OCI-LY1 (cell line): ENCODE measurements around the gene GPR17.

Experiments
- H2AFZ ChIP-seq: fragments of 200-600 bp; sonication (generic), shearing (Covaris generic); 2 replicates; pipeline ENCODE4 v1.6.0; 2014; ENCODE audit warnings: antibody characterized with exemption, mild to moderate bottlenecking, low read length
- H3F3A ChIP-seq: fragments of 200-600 bp; sonication (generic), shearing (Covaris generic); 2 replicates; pipeline ENCODE4 v1.6.0; 2014; ENCODE audit warnings: mild to moderate bottlenecking, antibody characterized with exemption, low read length, moderate library complexity; ENCODE audit not compliant: insufficient read depth
- H3K27ac ChIP-seq: fragments of 200-600 bp; sonication (generic); 2 replicates; pipeline ENCODE4 v1.5.1; 2014; ENCODE audit warnings: low read length, mixed run types, mild to moderate bottlenecking, low read depth; ENCODE audit not compliant: poor library complexity, severe bottlenecking
- H3K27me3 ChIP-seq: fragments of 200-600 bp; sonication (generic); 2 replicates; pipeline ENCODE4 v1.6.0; 2014; ENCODE audit warnings: antibody characterized with exemption, mild to moderate bottlenecking, low read length, moderate library complexity; ENCODE audit not compliant: insufficient read depth
- H3K36me3 ChIP-seq: fragments of 200-600 bp; sonication (generic); 2 replicates; pipeline ENCODE4 v1.6.1; 2014; ENCODE audit warnings: mild to moderate bottlenecking, antibody characterized with exemption, low read length, moderate library complexity, mixed read lengths; ENCODE audit not compliant: insufficient read depth
- H3K4me1 ChIP-seq: fragments of 200-600 bp; sonication (generic); 2 replicates; pipeline ENCODE4 v1.5.1; 2014; ENCODE audit warnings: mild to moderate bottlenecking, low read length, moderate library complexity; ENCODE audit not compliant: insufficient read depth, severe bottlenecking
- H3K4me2 ChIP-seq: fragments of 200-600 bp; sonication (generic), shearing (Covaris generic); 2 replicates; pipeline ENCODE4 v1.6.1; 2014; ENCODE audit warnings: low read length
- H3K4me3 ChIP-seq: fragments of 200-600 bp; sonication (generic); 2 replicates; pipeline ENCODE4 v1.5.1; 2014; ENCODE audit warnings: low read length, low read depth, mild to moderate bottlenecking, mixed read lengths; ENCODE audit not compliant: poor library complexity, severe bottlenecking
- H3K79me2 ChIP-seq: fragments of 200-600 bp; shearing (Covaris generic); 2 replicates; pipeline ENCODE4 v1.6.1; 2016; ENCODE audit warnings: mixed run types, low read length, mixed read lengths; ENCODE audit not compliant: insufficient read depth
- H3K9ac ChIP-seq: fragments of 200-600 bp; sonication (generic), shearing (Covaris generic); 2 replicates; pipeline ENCODE4 v1.6.1; 2014; ENCODE audit warnings: mild to moderate bottlenecking, low read length, mixed read lengths
- H3K9me2 ChIP-seq: fragments of 200-600 bp; sonication (generic), shearing (Covaris generic); 2 replicates; pipeline ENCODE4 v1.6.1; 2014; ENCODE audit warnings: low read depth, mild to moderate bottlenecking, low read length, mixed read lengths
- H3K9me3 ChIP-seq: fragments of 200-600 bp; shearing (Covaris generic); 2 replicates; pipeline ENCODE4 v1.6.1; 2014; ENCODE audit warnings: low read length, mixed read lengths
- H4K20me1 ChIP-seq: fragments of 200-600 bp; sonication (generic), shearing (Covaris generic); 2 replicates; pipeline ENCODE4 v1.6.0; 2016; ENCODE audit warnings: mild to moderate bottlenecking, low read length; ENCODE audit not compliant: insufficient read depth
- EZH2 ChIP-seq: fragments of 200-600 bp; sonication (generic), shearing (Covaris generic); IDR thresholded peaks from 2 replicates; pipeline ENCODE4 v1.8.0; 2017; ENCODE audit warnings: borderline replicate concordance, mixed run types, mild to moderate bottlenecking, antibody characterized with exemption, low read length, moderate library complexity, mixed read lengths
- TF ChIP-seq, protein P1 (sequence below): fragments of 200-600 bp; sonication (generic), shearing (Covaris generic); IDR thresholded peaks from 2 replicates; pipeline ENCODE4 v1.5.1; 2017; ENCODE audit warnings: mild to moderate bottlenecking, antibody characterized with exemption, low read length, moderate library complexity, mixed read lengths

The GPR17 gene

DNA sequence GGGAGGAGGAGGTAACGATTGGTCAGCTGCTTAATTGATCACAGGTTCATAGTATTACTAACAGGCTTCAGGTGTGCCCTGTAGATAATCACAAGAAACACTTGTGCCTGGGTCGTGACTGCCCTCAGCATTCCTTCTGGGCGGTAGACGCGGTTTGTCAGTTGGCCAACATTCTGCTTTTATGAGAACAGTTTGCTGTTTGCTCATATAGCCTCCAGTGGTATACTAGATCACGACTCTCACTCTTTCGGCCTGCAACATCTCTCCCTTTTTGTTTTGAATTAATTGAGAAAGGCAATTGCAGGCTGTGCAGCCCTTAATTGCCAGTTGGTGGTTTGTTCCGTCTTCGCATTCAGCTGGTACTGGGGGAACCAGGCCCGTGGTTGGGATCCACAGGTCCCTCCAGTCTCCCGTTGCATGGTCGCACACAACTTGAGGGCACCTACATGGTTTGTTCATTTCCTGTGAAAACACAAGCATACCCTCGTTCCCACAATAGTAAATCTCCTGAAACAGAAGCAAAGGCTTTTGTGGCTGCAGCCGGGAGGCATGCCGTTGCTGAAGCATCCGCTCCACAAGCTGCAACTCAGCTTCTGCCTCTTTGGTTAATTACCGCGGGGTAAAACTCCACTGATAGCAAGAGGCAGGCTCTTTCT is 30.3 kb upstream of the GPR17 start:
- no peak overlapping the region for H3K4me3 ChIP-seq
- H3K27ac ChIP-seq: no peak overlapping the region
- no peaks in the 10 kb centered on the region for H3F3A ChIP-seq
- H3K27me3 ChIP-seq: peaks cover 14% of the 10 kb centered on the region; the same call in 1 of the 2 replicates
- H3K9me3 ChIP-seq: peaks cover 4% of the 10 kb centered on the region; the same call in 1 of the 2 replicates
- H3K9ac ChIP-seq: no peak overlapping the region
- no peak overlapping the region for H2AFZ ChIP-seq
- no peaks in the 10 kb centered on the region; the same call in 1 of the 2 replicates for H3K36me3 ChIP-seq
- H4K20me1 ChIP-seq: no peaks in the 10 kb centered on the region
- H3K79me2 ChIP-seq: no peaks in the 10 kb centered on the region
- no peak overlapping the region for H3K4me2 ChIP-seq
- no peaks in the 10 kb centered on the region for H3K4me1 ChIP-seq
- TF ChIP-seq, protein P1, sequence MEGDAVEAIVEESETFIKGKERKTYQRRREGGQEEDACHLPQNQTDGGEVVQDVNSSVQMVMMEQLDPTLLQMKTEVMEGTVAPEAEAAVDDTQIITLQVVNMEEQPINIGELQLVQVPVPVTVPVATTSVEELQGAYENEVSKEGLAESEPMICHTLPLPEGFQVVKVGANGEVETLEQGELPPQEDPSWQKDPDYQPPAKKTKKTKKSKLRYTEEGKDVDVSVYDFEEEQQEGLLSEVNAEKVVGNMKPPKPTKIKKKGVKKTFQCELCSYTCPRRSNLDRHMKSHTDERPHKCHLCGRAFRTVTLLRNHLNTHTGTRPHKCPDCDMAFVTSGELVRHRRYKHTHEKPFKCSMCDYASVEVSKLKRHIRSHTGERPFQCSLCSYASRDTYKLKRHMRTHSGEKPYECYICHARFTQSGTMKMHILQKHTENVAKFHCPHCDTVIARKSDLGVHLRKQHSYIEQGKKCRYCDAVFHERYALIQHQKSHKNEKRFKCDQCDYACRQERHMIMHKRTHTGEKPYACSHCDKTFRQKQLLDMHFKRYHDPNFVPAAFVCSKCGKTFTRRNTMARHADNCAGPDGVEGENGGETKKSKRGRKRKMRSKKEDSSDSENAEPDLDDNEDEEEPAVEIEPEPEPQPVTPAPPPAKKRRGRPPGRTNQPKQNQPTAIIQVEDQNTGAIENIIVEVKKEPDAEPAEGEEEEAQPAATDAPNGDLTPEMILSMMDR: no peak
- TF ChIP-seq EZH2: no peak
- H3K9me2 ChIP-seq: no peaks in the 10 kb centered on the region

GRCh38 chr2:127618551-127619202 is 27.3 kb upstream of the GPR17 start:
- no peaks in the 10 kb centered on the region for H4K20me1 ChIP-seq
- no peak overlapping the region for H2AFZ ChIP-seq
- no peaks in the 10 kb centered on the region for H3K4me1 ChIP-seq
- TF ChIP-seq EZH2: no peak
- TF ChIP-seq, protein P1: no peak
- no peaks in the 10 kb centered on the region for H3K79me2 ChIP-seq
- no peak overlapping the region for H3K4me3 ChIP-seq
- no peaks in the 10 kb centered on the region for H3K36me3 ChIP-seq
- H3F3A ChIP-seq: no peaks in the 10 kb centered on the region
- no peak overlapping the region for H3K4me2 ChIP-seq
- H3K9me2 ChIP-seq: no peaks in the 10 kb centered on the region
- H3K27ac ChIP-seq: no peak overlapping the region
- no peak overlapping the region for H3K9ac ChIP-seq
- peaks cover 10% of the 10 kb centered on the region; the same call in 1 of the 2 replicates for H3K27me3 ChIP-seq
- H3K9me3 ChIP-seq: no peaks in the 10 kb centered on the region

DNA sequence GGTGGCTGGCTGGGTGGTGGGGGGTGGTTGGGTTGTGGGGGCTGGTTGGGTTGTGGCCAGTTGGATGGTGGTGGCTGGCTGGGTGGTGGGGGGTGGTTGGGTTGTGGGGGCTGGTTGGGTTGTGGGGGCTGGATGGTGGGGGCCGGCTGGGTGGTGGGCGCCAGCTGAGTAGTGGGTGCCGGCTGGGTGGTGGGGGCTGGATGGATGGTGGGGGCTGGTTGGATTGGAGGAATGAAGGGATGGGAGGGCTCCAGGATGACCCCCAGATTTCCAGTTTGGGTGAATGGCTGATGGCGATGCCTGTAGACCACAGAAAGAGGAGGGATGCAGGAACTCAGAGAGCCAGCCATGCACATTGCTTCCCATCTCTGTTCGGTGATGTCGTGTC is 26.8 kb upstream of the GPR17 start:
- no peaks in the 10 kb centered on the region for H4K20me1 ChIP-seq
- TF ChIP-seq EZH2: no peak
- H3K9ac ChIP-seq: no peak overlapping the region
- H2AFZ ChIP-seq: no peak overlapping the region
- H3K9me3 ChIP-seq: no peaks in the 10 kb centered on the region
- H3F3A ChIP-seq: no peaks in the 10 kb centered on the region
- no peaks in the 10 kb centered on the region for H3K36me3 ChIP-seq
- peaks cover 10% of the 10 kb centered on the region; the same call in 1 of the 2 replicates for H3K27me3 ChIP-seq
- H3K4me3 ChIP-seq: no peak overlapping the region
- no peaks in the 10 kb centered on the region for H3K9me2 ChIP-seq
- H3K79me2 ChIP-seq: no peaks in the 10 kb centered on the region
- no peak overlapping the region for H3K4me2 ChIP-seq
- no peak overlapping the region for H3K27ac ChIP-seq
- no peaks in the 10 kb centered on the region for H3K4me1 ChIP-seq
